Measurements from ENCODE around the gene BSPRY. TPM values are rescaled to one million over a fixed set of nuclear protein-coding genes. Genes with fewer than 3 reads are reported as not detected.

BSPRY gene
- total RNA-seq, 1 donor = not detected

DNA sequence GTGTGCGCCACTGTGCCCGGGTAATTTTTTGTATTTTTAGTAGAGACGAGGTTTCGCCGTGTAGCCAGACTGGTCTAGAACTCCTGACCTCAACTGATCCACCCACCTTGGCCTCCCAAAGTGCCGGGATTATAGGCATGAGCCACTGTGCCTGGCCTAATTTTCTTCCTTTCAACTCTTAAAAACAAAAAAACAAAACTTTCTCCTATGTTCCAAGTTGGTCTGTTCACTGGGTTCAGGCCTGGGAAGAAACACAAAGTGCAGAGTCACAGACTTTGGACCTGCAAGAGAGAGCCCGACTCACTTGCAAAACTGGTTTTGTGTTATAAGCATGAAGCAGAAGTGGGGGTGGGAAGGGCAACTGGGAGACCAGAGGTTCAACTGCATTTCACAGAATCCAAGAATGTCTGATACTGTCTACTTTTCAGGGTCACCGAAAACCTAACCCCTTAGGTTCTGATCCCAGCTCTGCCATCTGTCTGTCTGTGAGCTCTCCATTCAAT is 32.6 kb downstream of the BSPRY start:
- H3K4me3 ChIP-seq (ENCODE audit: low read depth, low read length) = no peak overlapping the region
- TF ChIP-seq, protein P1, sequence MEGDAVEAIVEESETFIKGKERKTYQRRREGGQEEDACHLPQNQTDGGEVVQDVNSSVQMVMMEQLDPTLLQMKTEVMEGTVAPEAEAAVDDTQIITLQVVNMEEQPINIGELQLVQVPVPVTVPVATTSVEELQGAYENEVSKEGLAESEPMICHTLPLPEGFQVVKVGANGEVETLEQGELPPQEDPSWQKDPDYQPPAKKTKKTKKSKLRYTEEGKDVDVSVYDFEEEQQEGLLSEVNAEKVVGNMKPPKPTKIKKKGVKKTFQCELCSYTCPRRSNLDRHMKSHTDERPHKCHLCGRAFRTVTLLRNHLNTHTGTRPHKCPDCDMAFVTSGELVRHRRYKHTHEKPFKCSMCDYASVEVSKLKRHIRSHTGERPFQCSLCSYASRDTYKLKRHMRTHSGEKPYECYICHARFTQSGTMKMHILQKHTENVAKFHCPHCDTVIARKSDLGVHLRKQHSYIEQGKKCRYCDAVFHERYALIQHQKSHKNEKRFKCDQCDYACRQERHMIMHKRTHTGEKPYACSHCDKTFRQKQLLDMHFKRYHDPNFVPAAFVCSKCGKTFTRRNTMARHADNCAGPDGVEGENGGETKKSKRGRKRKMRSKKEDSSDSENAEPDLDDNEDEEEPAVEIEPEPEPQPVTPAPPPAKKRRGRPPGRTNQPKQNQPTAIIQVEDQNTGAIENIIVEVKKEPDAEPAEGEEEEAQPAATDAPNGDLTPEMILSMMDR (IDR thresholded peaks at IDR 0.05; ENCODE audit: insufficient read depth, low read length) = no peak
- DNase-seq (ENCODE audit: low read depth) = no peak

DNA sequence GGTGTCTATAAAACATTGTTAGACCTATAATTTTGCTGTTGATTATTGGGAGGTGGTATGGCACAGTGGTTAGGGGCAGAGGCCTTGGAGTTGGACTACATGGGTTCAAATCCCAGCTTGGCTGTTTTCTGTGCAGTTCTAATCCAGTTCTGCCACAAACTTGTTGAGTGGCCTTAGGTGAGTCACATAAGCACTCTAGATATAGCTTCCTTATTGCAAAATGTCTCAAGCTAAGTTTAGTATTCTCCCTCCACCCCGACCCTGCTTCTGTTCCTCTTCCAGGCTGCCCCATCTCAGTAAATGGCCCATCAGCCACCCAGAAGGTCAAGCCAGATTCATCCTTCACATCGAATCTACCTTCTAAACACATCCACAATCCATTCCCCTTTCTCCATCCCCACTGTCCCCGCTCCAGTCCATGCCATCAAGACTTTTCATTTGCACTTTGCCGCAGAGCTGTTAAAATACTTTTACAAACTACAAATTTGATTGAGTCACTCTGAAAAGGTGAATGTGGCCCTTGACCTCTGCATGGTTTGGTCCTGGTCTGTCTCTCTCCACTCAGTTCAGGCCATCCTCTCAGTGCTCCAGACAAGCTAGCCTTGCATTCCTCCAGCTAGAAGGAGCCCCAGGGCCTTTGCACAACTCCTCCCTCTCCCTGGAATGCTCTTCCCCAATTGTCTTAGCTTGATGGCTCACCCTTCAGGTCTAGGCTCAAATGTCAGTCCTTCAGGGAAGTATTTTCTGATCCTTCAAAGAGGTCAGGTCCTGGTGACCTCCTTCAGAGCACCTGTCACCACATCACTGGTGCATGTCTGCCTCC is 37.4 kb downstream of the BSPRY start:
- no peak overlapping the region for H3K4me3 ChIP-seq (ENCODE audit: low read depth, low read length)
- TF ChIP-seq, protein P1 (IDR thresholded peaks at IDR 0.05; ENCODE audit: insufficient read depth, low read length) = no peak
- DNase-seq (ENCODE audit: low read depth) = no peak

DNA sequence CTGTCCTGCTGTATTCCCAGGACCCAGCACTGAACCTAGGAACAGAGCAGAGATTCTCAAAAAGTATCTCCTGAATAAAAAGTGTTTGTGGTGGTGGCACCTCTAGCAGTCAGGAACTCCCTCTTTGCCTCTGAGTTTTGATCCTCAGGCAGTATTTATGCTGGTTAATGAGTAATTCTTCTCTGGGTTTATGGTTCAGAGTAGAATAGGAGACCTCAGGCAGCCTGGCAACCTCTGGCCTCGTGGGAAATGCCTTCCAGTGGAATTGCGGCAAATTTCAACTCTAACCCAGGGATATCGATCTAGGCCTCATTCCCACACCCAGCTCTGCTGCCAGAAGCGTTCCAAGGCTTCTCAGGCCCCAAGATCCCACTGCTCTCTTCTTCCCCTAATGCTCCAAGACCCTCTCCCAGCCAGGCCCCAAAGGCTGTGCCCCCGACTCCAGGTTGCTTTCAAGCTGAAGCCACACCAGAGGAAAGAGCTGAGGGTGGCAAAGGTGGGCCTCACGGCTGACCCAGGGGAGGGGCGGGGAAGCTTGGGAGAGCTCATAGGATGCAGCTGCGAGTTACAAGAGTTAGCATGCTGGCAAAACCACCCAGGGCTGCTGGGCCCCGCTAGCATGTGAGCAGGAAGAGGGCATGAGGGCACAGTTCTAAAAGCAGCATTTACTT is 38.4 kb downstream of the BSPRY start:
- TF ChIP-seq, protein P1 (IDR thresholded peaks at IDR 0.05; ENCODE audit: insufficient read depth, low read length) = no peak
- no peak overlapping the region for H3K4me3 ChIP-seq (ENCODE audit: low read depth, low read length)
- DNase-seq (ENCODE audit: low read depth) = no peak

DNA sequence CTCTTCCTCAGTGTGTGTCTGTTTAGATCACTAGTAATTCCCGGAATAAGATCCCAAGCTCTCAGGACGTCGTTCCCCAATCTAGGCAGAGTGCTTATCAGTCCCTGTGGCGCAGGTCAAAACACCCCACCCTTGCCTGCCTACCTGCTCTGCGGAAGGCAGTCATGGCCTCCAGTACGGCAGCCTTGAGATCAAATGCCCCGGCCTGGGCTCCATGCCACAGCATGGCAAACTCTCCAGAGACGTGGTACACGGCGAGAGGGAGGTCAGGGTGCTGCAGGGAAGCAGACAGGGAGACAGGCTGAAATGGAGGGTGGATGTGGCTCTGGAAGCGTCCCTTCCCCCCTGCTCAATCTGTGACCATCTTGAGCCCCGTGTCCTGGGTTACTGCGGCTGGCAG is 39.5 kb downstream of the BSPRY start:
- no peak overlapping the region for H3K4me3 ChIP-seq (ENCODE audit: low read depth, low read length)
- TF ChIP-seq, protein P1 (IDR thresholded peaks at IDR 0.05; ENCODE audit: insufficient read depth, low read length) = no peak
- no peak for DNase-seq (ENCODE audit: low read depth)

DNA sequence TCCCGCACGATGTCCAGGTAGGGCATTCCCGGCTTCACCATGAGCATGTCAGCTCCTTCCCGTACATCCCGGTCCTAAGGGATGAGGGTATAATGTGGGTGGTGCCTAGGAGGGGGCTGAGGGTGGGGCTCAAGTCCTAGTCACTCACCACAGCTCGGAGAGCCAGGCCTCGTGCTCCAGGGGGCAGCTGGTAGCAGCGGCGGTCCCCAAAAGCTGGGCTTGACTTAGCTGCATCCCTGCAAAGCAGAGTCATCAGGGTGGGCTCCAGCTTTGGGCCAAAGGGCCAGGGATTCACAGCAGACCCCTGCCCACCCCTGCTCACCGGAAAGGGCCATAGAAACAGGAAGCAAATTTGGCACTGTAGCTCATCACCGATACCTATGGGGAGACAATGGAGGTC is 40.1 kb downstream of the BSPRY start:
- TF ChIP-seq, protein P1 (IDR thresholded peaks at IDR 0.05; ENCODE audit: insufficient read depth, low read length) = no peak
- DNase-seq (ENCODE audit: low read depth) = no peak

DNA sequence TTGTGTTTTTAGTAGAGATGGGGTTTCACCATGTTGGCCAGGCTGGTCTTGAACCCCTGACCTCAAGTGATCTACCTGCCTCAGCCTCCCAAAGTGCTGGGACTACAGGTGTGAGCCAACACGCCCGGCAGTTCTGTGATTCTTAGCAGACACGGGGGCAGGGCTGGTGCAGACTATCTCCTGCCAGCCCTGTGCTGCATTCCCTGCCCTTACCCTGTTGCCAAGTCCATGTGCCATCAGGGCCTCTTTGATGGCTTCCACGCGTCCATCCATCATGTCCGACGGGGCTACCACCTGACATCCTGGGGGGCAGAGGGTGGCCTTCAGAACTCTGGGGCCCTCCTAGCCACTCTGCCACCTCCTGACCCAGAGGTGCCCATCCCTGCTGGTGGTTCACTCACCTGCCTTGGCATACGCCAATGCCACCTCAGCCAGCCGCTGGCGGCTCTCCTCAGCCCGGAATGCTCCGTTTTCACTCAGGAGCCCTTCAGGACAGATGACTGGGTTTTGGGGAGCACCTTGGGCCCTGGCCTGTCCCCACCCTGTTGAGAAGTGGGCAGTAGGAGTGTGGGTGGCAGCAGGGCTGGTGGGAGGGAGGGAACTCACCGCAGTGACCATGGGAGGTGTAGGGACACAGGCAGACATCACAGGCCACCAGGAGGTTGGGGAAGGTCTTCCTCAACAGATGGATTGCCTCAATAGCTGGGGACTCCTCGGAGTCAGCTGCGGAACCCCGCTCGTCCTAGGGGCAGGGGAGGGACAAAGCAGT is 41.0 kb downstream of the BSPRY start:
- TF ChIP-seq, protein P1 (IDR thresholded peaks at IDR 0.05; ENCODE audit: insufficient read depth, low read length) = no peak
- no peak for DNase-seq (ENCODE audit: low read depth)

More for the DNA sequence above, 40.1 kb downstream of the BSPRY start:
- H3K4me3 ChIP-seq (ENCODE audit: low read depth, low read length) = no peak overlapping the region

More for the DNA sequence above, 41.0 kb downstream of the BSPRY start:
- no peak overlapping the region for H3K4me3 ChIP-seq (ENCODE audit: low read depth, low read length)
